GM10266 (cell line): ENCODE measurements around the gene CAB39.

Experiments used
- DNase-seq: peaks from one replicate; pipeline ENCODE4 v3.0.0; 2012; ENCODE audit errors: extremely low spot score
- TF ChIP-seq, protein P1 (sequence below): IDR thresholded peaks from 2 replicates; pipeline ENCODE4 v1.5.1; 2012; ENCODE audit warnings: mild to moderate bottlenecking, low read depth; ENCODE audit not compliant: control insufficient read depth, insufficient read depth; ENCODE audit errors: missing control alignments

CAB39 gene

DNA sequence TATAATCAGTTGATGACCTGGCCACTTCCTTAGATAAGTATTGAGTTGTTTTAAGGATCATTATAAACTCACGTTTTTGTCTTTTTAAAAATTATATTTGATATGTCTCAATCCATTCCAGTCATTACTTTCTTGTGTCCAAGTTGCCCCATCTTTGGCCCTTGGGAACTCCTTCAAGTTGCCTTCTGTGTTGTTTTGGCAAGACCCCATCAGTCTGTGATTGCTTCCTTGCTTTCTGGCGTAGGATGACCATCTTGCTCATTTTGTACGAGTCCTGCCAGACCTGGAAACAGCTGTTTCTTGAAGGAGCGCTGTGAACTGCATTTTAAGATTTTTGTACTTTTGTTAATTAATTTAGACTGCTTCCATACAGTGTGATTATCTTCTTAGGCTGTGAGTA is 83.2 kb downstream of the CAB39 start:
- TF ChIP-seq, protein P1, sequence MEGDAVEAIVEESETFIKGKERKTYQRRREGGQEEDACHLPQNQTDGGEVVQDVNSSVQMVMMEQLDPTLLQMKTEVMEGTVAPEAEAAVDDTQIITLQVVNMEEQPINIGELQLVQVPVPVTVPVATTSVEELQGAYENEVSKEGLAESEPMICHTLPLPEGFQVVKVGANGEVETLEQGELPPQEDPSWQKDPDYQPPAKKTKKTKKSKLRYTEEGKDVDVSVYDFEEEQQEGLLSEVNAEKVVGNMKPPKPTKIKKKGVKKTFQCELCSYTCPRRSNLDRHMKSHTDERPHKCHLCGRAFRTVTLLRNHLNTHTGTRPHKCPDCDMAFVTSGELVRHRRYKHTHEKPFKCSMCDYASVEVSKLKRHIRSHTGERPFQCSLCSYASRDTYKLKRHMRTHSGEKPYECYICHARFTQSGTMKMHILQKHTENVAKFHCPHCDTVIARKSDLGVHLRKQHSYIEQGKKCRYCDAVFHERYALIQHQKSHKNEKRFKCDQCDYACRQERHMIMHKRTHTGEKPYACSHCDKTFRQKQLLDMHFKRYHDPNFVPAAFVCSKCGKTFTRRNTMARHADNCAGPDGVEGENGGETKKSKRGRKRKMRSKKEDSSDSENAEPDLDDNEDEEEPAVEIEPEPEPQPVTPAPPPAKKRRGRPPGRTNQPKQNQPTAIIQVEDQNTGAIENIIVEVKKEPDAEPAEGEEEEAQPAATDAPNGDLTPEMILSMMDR, result no peak
- DNase-seq, result no peak

DNA sequence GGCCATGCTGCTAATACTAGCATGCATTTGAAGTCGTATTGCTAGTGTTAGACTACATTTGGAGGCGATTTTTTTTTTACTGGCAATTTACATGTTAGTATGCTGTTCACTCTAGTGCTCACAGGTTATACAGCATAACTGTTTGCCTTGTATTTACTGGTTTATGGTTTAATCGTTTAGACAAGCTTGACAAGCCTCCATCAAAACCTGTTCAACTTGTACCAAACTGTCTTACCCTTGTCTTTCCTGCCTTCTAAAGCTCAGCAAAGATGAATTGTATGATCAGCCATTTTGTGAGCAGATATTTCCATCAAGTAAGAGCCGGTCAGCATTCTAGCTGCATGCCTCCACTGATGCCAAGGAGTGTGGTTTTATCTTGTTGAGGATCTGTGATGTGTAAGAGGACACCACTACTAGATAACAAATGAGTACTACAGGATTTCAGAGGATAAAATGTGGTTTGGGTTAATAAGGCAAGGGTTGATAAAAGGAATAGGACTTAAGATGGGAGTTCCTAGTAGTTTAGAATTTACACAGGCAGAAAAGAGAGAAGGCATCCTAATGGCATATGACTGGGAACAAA is 83.7 kb downstream of the CAB39 start:
- TF ChIP-seq, protein P1, result no peak
- no peak for DNase-seq

DNA sequence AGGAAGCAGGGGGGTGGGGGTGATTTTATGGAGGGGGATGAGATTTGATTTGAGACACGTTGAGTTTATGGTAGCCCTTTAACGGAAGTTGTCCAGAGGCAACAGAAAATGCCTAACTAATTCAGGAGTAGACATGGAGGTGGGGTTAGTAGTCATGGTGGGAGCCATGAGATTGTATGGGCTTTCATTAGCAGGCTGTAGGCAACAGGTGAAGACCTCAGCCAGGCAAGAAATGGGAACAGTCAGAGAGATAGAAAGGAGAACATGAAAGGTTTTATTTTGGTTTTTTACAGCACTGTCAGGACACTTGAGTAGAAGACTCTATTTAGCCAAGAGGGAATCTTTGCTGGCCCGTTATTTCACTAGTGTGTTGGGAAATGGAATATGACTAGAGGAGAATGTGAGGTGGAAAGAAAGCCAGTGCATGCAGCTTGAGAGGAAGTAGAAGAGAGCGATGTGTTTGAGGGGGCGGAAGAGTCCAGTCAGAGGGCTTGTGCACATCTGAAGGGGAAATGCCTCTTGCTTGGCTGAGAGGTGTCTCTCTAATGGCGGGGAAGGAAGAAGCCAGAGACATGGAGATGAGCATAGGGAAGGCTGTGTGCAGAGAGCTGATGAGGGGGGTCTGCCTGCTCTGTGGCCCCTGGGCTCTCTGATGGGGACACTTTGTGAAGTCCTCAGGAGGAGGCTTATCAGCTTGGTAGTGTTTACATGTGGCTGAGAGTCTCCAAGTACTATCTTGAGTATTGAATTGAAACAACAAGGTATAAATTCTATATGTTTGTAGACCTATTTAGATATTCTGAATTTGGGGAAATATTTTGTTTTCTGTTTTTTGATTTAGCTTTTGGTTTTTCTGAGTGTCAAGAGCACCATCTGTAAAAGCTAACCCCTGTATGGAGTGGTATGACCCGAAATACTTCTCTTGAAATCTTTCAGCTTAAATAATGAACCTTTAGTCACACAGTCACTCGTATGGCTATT is 85.2 kb downstream of the CAB39 start:
- DNase-seq, result peak; percentile 44
- TF ChIP-seq, protein P1, result no peak

DNA sequence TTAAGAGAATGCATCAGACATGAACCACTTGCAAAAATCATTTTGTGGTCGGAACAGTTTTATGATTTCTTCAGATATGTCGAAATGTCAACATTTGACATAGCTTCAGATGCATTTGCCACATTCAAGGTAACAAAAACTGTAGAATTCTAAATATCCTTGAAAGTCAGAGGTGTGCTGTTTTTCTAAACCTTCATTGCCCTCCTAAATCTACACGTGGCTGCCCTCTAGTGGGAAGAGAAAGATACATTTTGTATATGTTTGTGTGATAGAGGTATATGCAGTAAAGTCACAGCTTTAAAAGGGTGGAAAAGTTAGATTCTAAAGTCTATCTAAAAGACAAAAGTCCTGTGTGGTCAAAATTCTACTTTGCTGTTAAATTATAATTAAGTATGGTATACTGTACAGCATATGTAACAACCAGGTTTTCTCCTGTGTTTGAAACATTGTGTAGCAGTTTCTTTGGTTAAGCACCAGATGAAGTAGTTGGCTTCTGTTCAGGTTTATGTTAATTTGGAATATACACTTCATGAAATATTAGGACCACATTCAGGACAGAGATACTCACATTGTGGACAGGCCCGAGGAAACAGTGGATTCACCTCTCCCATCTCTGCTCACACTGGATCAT is 86.2 kb downstream of the CAB39 start:
- TF ChIP-seq, protein P1, result peak; percentile 57
- DNase-seq, result peak; percentile 58

DNA sequence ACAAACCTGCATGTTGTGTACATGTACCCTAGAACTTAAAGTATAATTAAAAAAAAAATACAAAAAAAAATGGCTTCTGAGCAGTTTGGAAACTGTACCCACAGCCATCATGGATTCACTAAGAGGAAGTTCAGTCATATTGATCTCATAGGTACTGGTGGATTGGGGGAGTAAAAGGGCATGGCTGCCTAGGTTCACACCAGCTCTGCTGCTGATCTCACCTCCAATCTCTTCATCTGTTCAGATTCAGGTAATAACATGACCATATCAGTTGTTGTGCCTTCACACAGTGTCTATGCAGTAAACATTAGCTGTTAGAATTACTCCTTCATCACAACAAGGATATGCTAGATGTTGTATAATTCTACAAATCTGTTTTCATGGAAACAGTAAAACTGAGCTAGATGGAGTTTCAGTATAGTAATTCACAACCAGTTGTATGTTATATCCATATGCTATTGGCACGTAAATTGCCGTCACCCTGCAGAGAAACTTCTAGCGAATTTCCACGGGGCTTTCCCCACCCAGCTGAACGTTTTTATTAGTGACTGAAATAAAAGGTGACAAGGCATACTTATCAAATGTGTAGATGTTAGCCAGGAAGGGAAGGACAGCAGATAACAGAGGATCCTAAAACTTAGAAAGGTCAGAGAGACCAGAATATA is 92.8 kb downstream of the CAB39 start:
- TF ChIP-seq, protein P1, result no peak
- DNase-seq, result no peak

DNA sequence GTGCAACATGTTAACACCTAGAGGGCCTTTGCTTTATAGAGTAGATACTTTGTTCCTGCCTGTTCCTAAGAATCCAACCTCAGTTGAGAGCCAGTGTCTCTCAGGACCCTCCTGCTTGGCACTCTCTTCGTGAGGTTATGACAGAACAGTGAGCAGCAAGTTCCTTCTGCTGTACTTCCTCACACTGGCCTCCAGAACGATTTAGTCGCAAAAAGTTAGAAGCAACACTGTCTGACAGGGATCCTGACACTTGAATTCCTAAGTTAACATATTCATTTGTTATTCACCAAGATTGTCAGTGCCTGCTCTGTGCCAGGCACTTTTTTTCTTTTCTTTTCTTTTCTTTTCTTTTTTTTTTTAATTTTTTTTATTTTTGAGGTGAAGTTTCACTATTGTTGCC is 95.1 kb downstream of the CAB39 start:
- DNase-seq, result no peak
- TF ChIP-seq, protein P1, result no peak
